ENCODE results near the gene MAST4.
A peak's percentile ranks its signal among the peaks of the same experiment; 100 is the strongest.

The MAST4 gene

DNA sequence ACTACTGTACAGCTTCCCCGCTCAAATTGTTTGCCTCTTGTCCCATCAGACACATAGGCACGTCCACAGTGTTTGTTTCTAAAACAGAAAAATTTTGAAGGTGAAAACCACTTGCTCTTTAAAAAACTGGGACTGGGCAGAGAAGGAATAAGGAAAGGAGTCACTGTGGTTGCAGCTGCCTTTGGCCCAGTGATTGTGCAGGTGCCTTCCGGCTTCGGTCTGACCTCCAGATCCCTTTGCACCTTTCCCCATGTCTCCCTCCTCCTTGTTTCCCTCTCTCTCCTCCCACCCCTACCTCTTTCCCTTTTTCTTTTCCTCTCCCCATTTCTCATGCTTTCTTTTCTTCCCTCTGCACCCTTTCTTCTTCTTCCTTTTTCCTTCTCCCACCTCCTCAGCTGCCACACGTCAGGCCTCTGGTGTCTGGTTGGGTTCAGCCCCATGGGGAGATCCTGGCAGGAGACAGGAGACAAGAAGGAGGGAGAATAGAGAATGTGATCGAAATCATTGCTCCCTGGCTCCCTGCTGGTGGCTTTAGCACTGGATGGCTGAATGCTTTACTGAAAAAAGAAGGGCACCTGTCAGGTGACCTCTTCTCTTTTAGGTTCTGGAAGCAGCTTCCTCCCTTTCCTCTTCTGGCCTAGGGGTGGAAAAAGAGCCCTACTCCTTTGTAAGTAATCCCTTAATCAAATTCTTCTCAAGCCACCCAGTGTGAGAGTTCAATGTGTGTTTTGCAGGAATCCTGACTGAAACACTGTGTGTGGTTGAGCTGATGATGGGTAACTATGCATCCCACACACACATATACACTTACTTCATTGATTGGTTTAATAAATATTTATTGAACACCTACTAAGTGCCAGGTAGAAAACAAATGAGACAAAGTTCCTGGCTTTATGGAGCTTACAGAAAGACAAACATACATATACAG is 267.3 kb downstream of the MAST4 start:
- Histone ChIP-seq H3K36me3 (ENCODE audit: control insufficient read depth, insufficient read depth, low read length) (no peaks in the 10 kb centered on the region), H3K4me3 (ENCODE audit: low read depth, low read length) (no peak overlapping the region), H3K27me3 (ENCODE audit: control insufficient read depth, insufficient read depth, low read length) (no peaks in the 10 kb centered on the region), H3K9ac (ENCODE audit: low read length) (no peak overlapping the region), H3K27ac (ENCODE audit: low read depth, low read length) (no peak overlapping the region), H3K9me3 (ENCODE audit: control insufficient read depth, insufficient read depth, low read depth, low read length) (no peaks in the 10 kb centered on the region), H3K4me1 (ENCODE audit: control insufficient read depth, insufficient read depth, low read length) (peaks cover 22% of the 10 kb centered on the region)

DNA sequence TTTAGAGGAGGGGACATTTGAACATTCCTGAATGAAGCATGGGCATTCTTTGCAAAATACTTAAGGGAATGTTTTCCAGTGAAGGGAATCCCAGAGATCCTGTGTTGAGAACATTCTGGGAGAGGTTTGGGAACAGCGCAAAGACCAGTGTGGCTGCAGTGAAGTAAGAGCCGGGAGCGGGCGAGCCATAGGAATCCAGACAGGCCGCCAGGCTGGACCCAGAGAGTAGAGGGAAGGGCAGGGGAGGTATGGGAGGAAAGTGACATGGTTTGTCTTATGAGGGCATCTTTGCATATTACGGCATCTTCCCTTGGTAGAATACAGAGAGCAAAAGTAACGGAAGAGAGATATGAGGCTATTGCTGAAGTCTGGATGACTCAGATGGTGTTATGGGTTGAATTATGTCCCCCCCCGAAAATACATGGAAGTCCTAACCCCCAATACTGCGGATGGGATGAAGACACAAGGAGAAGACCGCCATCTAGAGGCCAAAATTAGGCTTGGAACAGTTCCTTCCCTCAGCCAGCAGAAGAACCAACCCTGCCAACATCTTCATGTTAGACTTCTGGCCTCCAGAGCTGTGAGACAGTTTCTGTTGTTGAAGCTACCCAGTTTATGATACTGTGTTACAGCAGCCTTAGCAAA is 268.2 kb downstream of the MAST4 start:
- Histone ChIP-seq H3K4me3 (ENCODE audit: low read depth, low read length) (peak overlapping the region; percentile 22; the same call in 1 of the 2 replicates), H3K36me3 (ENCODE audit: control insufficient read depth, insufficient read depth, low read length) (no peaks in the 10 kb centered on the region), H3K27ac (ENCODE audit: low read depth, low read length) (no peak overlapping the region), H3K27me3 (ENCODE audit: control insufficient read depth, insufficient read depth, low read length) (no peaks in the 10 kb centered on the region), H3K9me3 (ENCODE audit: control insufficient read depth, insufficient read depth, low read depth, low read length) (no peaks in the 10 kb centered on the region), H3K4me1 (ENCODE audit: control insufficient read depth, insufficient read depth, low read length) (peaks cover 22% of the 10 kb centered on the region), H3K9ac (ENCODE audit: low read length) (no peak overlapping the region)

DNA sequence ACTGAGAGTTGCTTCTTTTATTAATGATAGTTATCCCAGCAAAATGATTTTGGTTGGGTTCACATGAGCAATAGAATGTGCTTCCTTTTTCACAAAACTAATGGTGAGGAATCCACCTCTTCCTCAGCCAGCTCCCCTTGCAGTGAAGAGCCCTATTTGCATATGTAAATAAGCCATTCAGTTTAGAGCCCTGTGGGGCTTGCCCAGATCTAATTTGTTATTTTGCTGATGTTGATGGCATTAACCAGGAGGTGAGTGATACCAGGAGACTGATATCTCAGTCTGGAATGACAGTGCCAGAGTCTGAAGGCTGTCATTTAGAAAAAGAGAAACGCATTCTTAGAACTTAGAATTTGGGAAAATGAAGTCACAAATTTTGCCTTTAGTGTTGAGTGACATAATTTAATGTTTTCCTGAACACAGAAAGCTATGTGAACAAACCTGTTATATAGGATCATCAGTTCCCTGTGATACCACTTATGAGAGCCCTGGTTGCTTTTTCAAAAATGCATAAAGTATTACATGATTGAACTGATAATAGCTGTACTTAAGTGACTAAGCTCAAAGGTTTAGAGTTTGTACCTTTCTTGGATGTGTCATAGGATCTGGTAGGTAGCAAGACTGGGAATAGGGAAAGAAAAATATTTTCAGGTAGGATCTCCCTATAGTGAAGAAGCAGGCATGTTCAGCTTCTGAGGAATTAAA is 271.6 kb downstream of the MAST4 start:
- Histone ChIP-seq H3K27ac (ENCODE audit: low read depth, low read length) (no peak overlapping the region), H3K9me3 (ENCODE audit: control insufficient read depth, insufficient read depth, low read depth, low read length) (no peaks in the 10 kb centered on the region), H3K36me3 (ENCODE audit: control insufficient read depth, insufficient read depth, low read length) (no peaks in the 10 kb centered on the region), H3K27me3 (ENCODE audit: control insufficient read depth, insufficient read depth, low read length) (no peaks in the 10 kb centered on the region), H3K9ac (ENCODE audit: low read length) (no peak overlapping the region), H3K4me1 (ENCODE audit: control insufficient read depth, insufficient read depth, low read length) (peaks cover 22% of the 10 kb centered on the region), H3K4me3 (ENCODE audit: low read depth, low read length) (no peak overlapping the region)

- H3K27ac ChIP-seq (ENCODE audit: low read depth, low read length), result no peak overlapping the region
- H3K4me1 ChIP-seq (ENCODE audit: control insufficient read depth, insufficient read depth, low read length), result peaks cover 10% of the 10 kb centered on the region
- H3K9me3 ChIP-seq (ENCODE audit: control insufficient read depth, insufficient read depth, low read depth, low read length), result no peaks in the 10 kb centered on the region
- H3K36me3 ChIP-seq (ENCODE audit: control insufficient read depth, insufficient read depth, low read length), result no peaks in the 10 kb centered on the region
- H3K27me3 ChIP-seq (ENCODE audit: control insufficient read depth, insufficient read depth, low read length), result no peaks in the 10 kb centered on the region
- no peak overlapping the region for H3K4me3 ChIP-seq (ENCODE audit: low read depth, low read length)
- no peak overlapping the region for H3K9ac ChIP-seq (ENCODE audit: low read length)
Measured at GRCh38 chr5:66869347-66869746, 273.2 kb downstream of the MAST4 start.

DNA sequence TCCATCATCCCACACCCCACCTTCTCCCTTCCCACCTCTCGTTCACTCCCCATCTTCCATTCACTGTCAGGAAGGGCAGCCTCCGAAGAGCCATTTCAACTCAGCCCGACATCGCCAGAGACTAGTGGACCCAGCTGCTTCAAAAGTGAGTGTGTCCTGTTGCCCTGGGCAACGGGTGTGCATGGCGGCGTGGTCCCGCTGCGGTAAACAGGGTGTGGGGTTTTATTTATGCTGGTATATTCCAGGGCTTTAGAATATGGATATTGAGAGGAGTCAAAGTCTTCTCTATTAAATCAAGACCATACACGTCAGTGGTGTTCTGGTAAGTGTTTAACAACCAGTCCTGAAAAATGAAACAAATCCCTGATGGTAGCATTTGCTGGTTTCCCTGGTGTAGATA is 274.5 kb downstream of the MAST4 start:
- Histone ChIP-seq H3K4me3 (ENCODE audit: low read depth, low read length) (no peak overlapping the region), H3K4me1 (ENCODE audit: control insufficient read depth, insufficient read depth, low read length) (peaks cover 9% of the 10 kb centered on the region; the same call in 1 of the 2 replicates), H3K36me3 (ENCODE audit: control insufficient read depth, insufficient read depth, low read length) (no peaks in the 10 kb centered on the region), H3K9ac (ENCODE audit: low read length) (no peak overlapping the region), H3K9me3 (ENCODE audit: control insufficient read depth, insufficient read depth, low read depth, low read length) (no peaks in the 10 kb centered on the region), H3K27ac (ENCODE audit: low read depth, low read length) (no peak overlapping the region), H3K27me3 (ENCODE audit: control insufficient read depth, insufficient read depth, low read length) (no peaks in the 10 kb centered on the region)

DNA sequence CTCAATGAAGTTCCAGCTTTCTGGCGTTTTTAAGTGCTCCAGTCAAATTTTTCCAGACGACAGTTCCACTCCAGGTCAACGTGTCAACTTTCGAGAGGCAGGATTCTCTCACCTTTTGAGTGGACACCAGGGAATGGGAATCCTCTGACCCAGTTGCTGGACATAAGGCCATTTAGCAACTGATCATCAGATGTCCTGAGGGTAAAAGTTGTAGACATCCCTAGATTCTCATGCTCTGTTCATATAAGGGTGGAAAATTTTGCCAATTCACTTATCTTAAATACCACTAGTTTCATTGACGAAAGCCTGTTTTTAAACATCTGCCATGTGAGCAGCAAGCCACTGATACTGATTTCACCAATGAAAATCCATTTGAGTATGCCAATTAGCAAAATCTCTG is 275.5 kb downstream of the MAST4 start:
- H3K4me3 ChIP-seq (ENCODE audit: low read depth, low read length), result no peak overlapping the region
- H3K9ac ChIP-seq (ENCODE audit: low read length), result no peak overlapping the region
- no peaks in the 10 kb centered on the region for H3K27me3 ChIP-seq (ENCODE audit: control insufficient read depth, insufficient read depth, low read length)
- H3K4me1 ChIP-seq (ENCODE audit: control insufficient read depth, insufficient read depth, low read length), result peaks cover 9% of the 10 kb centered on the region; the same call in 1 of the 2 replicates
- H3K27ac ChIP-seq (ENCODE audit: low read depth, low read length), result no peak overlapping the region
- H3K36me3 ChIP-seq (ENCODE audit: control insufficient read depth, insufficient read depth, low read length), result no peaks in the 10 kb centered on the region
- no peaks in the 10 kb centered on the region for H3K9me3 ChIP-seq (ENCODE audit: control insufficient read depth, insufficient read depth, low read depth, low read length)

- H3K9me3 ChIP-seq (ENCODE audit: control insufficient read depth, insufficient read depth, low read depth, low read length), result no peaks in the 10 kb centered on the region
- H3K4me1 ChIP-seq (ENCODE audit: control insufficient read depth, insufficient read depth, low read length), result peaks cover 2% of the 10 kb centered on the region; the same call in 1 of the 2 replicates
- H3K9ac ChIP-seq (ENCODE audit: low read length), result no peak overlapping the region
- no peaks in the 10 kb centered on the region for H3K36me3 ChIP-seq (ENCODE audit: control insufficient read depth, insufficient read depth, low read length)
- H3K4me3 ChIP-seq (ENCODE audit: low read depth, low read length), result no peak overlapping the region
- no peak overlapping the region for H3K27ac ChIP-seq (ENCODE audit: low read depth, low read length)
- H3K27me3 ChIP-seq (ENCODE audit: control insufficient read depth, insufficient read depth, low read length), result no peaks in the 10 kb centered on the region
Measured at GRCh38 chr5:66872736-66873331, 276.6 kb downstream of the MAST4 start.

DNA sequence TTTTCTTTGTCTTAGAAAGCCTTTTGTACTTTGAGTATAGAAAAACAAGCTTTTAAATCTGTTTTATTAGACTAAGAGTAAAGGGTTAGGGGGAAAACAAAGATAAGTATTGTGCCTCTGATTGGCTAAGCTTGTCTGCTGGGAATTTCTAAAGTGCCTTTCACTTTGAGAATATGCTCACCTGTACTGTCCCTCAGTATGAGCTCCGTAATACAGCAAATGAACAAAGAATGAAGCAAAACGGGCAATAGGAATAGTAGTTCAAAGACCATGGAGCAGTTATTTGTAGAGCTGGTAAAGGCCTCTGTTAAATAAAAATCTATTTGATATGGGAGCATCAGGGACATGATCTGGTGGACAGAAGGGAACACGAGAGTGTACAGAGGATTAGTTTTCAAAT is 277.8 kb downstream of the MAST4 start:
- H3K9ac ChIP-seq (ENCODE audit: low read length), result no peak overlapping the region
- no peaks in the 10 kb centered on the region for H3K4me1 ChIP-seq (ENCODE audit: control insufficient read depth, insufficient read depth, low read length)
- no peak overlapping the region for H3K27ac ChIP-seq (ENCODE audit: low read depth, low read length)
- no peaks in the 10 kb centered on the region for H3K9me3 ChIP-seq (ENCODE audit: control insufficient read depth, insufficient read depth, low read depth, low read length)
- H3K27me3 ChIP-seq (ENCODE audit: control insufficient read depth, insufficient read depth, low read length), result no peaks in the 10 kb centered on the region
- no peak overlapping the region for H3K4me3 ChIP-seq (ENCODE audit: low read depth, low read length)
- no peaks in the 10 kb centered on the region for H3K36me3 ChIP-seq (ENCODE audit: control insufficient read depth, insufficient read depth, low read length)

- H3K4me3 ChIP-seq (ENCODE audit: low read depth, low read length), result no peak overlapping the region
- no peaks in the 10 kb centered on the region for H3K4me1 ChIP-seq (ENCODE audit: control insufficient read depth, insufficient read depth, low read length)
- H3K9me3 ChIP-seq (ENCODE audit: control insufficient read depth, insufficient read depth, low read depth, low read length), result no peaks in the 10 kb centered on the region
- H3K36me3 ChIP-seq (ENCODE audit: control insufficient read depth, insufficient read depth, low read length), result no peaks in the 10 kb centered on the region
- H3K9ac ChIP-seq (ENCODE audit: low read length), result no peak overlapping the region
- H3K27me3 ChIP-seq (ENCODE audit: control insufficient read depth, insufficient read depth, low read length), result no peaks in the 10 kb centered on the region
- H3K27ac ChIP-seq (ENCODE audit: low read depth, low read length), result no peak overlapping the region
Measured at GRCh38 chr5:66875315-66875714, 279.1 kb downstream of the MAST4 start.

GRCh38 chr5:66876266-66876807 is 280.1 kb downstream of the MAST4 start:
- H3K36me3 ChIP-seq (ENCODE audit: control insufficient read depth, insufficient read depth, low read length), result no peaks in the 10 kb centered on the region
- H3K27ac ChIP-seq (ENCODE audit: low read depth, low read length), result no peak overlapping the region
- H3K4me1 ChIP-seq (ENCODE audit: control insufficient read depth, insufficient read depth, low read length), result no peaks in the 10 kb centered on the region
- H3K4me3 ChIP-seq (ENCODE audit: low read depth, low read length), result no peak overlapping the region
- H3K27me3 ChIP-seq (ENCODE audit: control insufficient read depth, insufficient read depth, low read length), result no peaks in the 10 kb centered on the region
- H3K9ac ChIP-seq (ENCODE audit: low read length), result no peak overlapping the region
- H3K9me3 ChIP-seq (ENCODE audit: control insufficient read depth, insufficient read depth, low read depth, low read length), result no peaks in the 10 kb centered on the region

Data from HUES6 (cell line).